ENCODE results near the gene CENPB.
"Not testable (repeated sequence)": the region's sequence is repeated elsewhere in the genome, so short reads cannot be mapped to it uniquely, and the experiment has no call there.

The CENPB gene, protein sequence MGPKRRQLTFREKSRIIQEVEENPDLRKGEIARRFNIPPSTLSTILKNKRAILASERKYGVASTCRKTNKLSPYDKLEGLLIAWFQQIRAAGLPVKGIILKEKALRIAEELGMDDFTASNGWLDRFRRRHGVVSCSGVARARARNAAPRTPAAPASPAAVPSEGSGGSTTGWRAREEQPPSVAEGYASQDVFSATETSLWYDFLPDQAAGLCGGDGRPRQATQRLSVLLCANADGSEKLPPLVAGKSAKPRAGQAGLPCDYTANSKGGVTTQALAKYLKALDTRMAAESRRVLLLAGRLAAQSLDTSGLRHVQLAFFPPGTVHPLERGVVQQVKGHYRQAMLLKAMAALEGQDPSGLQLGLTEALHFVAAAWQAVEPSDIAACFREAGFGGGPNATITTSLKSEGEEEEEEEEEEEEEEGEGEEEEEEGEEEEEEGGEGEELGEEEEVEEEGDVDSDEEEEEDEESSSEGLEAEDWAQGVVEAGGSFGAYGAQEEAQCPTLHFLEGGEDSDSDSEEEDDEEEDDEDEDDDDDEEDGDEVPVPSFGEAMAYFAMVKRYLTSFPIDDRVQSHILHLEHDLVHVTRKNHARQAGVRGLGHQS

DNA sequence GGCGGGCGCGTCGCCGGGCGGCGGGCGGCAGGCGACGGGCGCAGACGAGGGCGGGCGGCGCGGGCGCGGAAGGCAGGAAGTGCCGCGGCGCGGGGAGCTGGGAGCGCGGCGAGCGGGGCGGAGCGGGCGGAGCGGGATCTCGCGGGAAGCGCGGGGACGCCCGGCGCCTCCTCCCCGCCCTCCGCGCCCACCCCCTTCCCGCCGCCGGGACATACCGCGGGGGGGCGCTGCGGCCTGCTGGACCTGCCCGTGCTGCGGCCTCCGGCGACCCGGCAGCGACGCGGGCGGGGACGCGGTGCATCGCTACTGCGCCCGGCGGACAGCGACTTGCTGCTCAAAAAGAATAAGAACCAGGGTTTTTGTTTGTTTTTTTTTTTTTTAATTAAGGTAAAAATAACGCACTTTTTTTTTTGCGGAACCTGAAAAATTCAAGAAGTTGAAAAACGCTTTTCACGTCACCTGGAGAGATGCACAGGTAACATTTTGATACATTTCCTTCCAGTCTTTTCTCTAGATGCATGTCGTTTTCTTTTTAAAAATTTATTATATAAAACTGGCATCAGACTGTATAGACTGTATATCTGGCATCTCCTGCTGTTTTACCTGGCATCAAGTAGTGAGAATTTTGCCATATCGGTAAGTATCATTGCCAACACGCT, at the start of gene CENPB:
Gene CENPB (minus strand): TSS at position 76 of the 659 bp plus-strand sequence. CDS start 257 bp downstream, outside the sequence.
- DNase-seq, result peak; percentile 84

- DNase-seq, result no peak
These were observed 49.6 kb upstream of the CENPB start for GRCh38 chr20:3836132-3836531.

DNA sequence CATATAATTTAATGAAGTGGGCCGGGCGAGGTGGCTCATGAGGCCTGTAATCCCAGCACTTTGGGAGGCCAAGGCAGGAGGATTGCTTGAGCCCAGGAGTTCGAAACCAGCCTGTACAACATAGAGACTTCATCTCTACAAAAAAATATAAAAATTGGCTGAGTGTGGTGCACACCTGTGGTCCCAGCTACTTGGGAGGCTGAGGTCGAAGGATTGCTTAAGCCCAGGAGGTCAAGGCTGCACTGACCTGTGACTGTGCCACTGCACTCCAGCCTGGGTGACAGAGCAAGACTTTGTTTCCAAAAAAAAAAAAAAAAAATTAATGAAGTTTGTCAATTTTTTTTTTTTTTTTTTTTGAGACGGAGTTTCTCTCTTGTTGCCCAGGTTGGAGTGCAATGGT, 43.4 kb upstream of the CENPB start:
- DNase-seq, result not testable (repeated sequence)

GRCh38 chr20:3828798-3829197, 42.3 kb upstream of the CENPB start:
- no peak for DNase-seq

DNA sequence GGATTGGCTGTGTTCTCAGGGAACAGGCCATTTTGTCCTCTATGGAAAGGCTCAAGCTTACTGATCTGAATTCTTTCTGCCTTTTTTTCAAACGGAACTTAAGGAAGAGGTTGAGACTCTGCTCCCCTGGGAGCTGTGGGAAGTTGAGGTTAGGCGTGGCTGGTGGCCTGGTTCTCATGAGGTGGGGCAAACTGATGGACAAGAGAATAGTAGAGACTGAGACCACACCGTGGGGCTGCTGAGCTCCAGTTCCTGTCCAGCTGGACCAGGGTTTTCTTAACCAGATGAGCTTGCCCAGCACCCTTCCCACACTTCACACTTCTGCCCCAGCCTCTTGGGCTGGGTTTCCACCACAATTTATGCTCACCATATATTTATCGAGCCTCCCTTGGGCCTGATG, 39.9 kb upstream of the CENPB start:
- DNase-seq, result no peak

GRCh38 chr20:3825526-3825925, 39.0 kb upstream of the CENPB start:
- no peak for DNase-seq

- no peak for DNase-seq
These were observed 37.3 kb upstream of the CENPB start for GRCh38 chr20:3823881-3824280.

GRCh38 chr20:3821996-3822395, 35.5 kb upstream of the CENPB start:
- DNase-seq, result no peak

- DNase-seq, result no peak
These were observed 34.6 kb upstream of the CENPB start for GRCh38 chr20:3820901-3821727.

DNA sequence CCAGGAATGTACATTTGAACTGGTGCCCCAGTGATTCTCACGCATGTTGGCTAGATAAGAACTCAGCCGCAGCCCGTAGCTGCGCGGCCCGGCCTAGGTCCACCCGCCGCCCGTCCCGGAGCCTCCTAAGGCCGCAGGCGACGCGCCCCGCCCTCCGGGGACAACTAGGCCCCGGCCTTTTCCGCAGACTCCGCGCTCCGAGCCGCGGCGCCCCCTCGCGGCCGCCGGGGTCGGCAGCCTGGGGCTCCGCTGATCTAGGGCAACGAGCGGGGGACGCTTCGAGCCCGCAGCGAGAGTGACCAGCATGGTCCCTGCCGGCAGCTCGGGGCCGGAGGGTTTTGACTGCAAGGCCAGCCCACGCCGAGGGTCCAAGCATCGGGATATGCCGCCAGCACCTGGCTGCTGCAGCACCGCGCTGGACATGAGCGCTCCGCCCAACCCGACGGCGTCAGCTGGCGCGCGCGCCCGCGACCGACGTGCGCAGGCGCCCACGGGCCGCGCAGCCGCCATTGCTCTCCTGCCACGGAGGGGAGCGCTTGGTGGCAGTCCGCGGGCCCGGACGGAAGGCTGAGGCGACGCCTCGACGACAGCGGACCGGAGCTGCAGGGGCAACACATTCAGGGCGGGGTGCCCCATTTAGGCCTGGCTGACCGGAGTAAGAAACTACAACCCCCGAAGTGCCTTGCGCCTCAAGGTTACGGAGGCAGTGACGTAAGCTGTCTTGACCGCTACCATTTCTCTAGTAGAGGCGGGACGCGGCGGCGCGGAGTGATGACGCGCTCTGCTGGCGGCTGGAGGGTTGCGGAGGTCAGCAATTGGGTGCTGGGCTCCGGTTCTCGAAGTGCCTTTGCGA, 33.7 kb upstream of the CENPB start, which contains the start of gene AP5S1:
Gene AP5S1 (plus strand): TSS at position 500 of the 853 bp plus-strand sequence. CDS start 1,571 bp downstream, outside the sequence.
- DNase-seq, result peak; percentile 96

GRCh38 chr20:3819411-3820047, 33.0 kb upstream of the CENPB start:
- DNase-seq, result no peak

- peak; percentile 8 for DNase-seq
These were observed 31.9 kb upstream of the CENPB start for GRCh38 chr20:3818155-3819151.

GRCh38 chr20:3815703-3816315, 29.3 kb upstream of the CENPB start:
- DNase-seq, result no peak

DNA sequence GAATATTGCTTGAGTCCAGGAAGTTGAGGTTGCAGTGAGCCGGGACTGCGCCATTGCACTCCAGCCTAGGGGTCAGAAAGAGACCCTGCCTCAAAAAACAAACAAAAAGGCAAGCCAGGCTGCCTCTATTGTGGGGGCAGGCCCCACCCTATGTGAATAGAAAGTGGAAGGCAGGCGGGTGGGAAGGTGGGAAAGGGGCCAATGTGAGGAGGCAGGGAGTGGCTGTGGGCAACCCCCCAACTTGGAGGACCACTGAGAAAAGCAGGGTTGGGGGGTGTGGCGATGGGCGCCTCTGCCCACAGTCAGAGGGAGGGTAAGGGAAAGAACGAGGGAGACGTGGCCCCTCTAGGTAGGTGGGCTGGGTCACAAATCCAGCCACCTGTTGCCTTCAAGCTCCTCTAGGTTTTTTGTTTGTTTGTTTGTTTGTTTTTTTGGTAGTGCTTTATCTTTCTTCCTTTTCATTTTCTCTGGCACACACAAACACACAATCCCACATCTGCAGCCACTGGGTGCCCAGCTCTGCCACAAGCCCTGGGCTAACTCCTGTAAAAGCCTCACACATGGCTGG, 28.5 kb upstream of the CENPB start:
- DNase-seq, result no peak

DNA sequence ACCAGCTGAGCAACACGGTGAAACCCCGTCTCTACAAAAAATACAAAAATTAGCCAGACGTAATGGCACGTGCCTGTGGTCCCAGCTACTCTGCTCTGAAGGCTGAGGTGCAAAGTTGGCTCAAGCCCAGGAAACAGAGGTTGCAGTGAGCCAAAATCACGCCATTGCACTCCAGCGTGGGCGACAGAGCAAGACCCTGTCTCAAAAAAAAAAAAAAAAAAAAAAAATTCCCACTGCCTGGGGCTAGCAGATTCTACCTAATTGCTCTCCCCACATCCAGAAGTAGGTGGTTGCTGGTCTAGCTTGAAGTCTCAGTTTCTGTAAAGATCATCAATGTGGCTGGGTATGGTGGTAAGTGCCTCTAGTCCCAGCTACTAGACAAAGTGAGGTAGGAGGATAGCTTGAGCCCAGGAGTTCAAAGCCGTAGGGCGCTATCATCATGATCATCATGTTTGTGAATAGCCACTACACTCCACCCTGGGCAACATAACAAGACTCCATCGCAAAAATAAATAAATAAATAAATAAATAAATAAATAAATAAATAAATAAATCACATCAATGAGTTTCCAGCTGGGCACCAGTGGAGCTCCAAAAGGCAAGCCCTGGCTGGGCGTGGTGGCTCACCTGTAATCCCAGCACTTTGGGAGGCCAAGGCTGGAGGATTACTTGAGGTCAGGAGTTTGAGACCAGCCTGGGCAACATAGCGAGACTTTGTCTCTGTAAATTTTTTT, 27.5 kb upstream of the CENPB start:
- DNase-seq, result no peak

DNA sequence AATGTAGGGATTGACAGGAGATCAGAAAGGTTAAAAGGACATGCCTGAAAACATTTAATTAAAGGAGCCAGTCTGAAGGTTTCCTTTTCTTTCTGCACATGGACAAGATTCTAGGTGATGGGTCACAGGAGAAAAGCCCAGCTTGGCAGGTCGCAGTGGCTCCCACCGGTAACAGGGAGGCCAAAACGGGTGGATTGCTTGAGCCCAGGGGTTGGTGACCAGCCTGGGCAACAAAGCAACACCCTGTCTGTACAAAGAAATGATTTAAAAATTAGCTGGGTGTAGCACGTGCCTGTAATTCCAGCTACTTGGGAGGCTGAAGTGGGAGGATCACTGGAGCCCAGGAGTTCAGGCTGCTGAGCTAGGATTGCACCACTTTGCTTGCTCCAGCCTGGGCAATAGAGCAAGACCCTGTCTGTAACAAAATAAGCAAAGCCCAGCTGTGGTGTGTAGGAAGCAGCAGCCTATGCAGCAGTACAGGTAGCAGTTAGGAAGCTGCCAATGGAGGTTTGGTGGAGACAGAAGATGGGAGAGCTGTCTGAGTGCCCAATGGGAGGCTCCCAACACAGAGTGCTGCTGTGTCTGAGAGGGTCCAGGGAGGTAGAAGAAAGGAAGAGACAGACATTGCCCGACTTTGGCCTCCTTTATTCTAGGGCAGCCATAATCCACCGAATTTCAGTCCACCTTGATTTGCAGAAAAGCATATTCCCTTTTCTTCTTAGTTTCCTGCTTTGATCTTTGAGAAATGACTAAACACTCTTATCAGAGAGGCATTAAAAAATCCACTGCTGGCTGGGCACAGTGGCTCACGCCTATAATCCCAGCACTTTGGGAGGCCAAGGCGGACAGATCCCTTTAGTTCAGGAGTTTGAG, 26.7 kb upstream of the CENPB start:
- no peak for DNase-seq

DNA sequence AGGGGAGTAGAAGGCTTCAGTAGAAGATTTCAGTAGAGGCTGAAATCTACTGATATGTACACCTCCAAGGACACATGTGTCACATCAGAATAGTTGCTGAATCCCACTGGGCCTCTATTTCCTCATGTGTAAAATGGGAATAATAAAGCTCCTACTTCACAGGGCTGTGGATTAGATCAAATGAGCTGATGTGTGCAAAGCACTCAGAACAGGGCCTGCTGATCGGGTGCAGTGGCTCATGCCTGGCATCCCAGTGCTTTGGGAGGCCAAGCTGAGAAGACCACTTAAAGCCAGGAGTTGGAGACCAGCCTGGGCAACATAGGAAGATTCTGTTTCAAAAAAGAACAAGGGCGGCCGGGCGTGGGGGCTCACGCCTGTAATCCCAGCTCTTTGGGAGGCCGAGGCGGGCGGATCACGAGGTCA, 25.7 kb upstream of the CENPB start:
- DNase-seq, result no peak

All from GDM1 (cell line).